ENCODE results near the gene PRUNE1.

The PRUNE1 gene

GRCh38 chr1:151054971-151055547 is 46.8 kb downstream of the PRUNE1 start:
- no peak for DNase-seq

- DNase-seq: no peak
These were observed 47.3 kb downstream of the PRUNE1 start for GRCh38 chr1:151055581-151055980.

GRCh38 chr1:151056149-151056548 is 47.9 kb downstream of the PRUNE1 start:
- DNase-seq: no peak

GRCh38 chr1:151058692-151059091 is 50.4 kb downstream of the PRUNE1 start:
- peak; percentile 88 for DNase-seq

GRCh38 chr1:151059109-151060006 is 51.1 kb downstream of the PRUNE1 start, which contains the start of gene CDC42SE1:
TSS of gene CDC42SE1 (minus strand) at chr1:151059622. CDS start at chr1:151055730, 3,892 bp downstream.
- DNase-seq: peak; percentile 90

GRCh38 chr1:151060007-151060656 is 51.9 kb downstream of the PRUNE1 start, which contains the start of gene MLLT11:
TSS of gene MLLT11 (plus strand) at chr1:151060397. CDS start at chr1:151067225, 6,828 bp downstream.
- DNase-seq: peak; percentile 96

GRCh38 chr1:151060657-151061421 is 52.6 kb downstream of the PRUNE1 start:
- DNase-seq: no peak

- no peak for DNase-seq
These were observed 53.5 kb downstream of the PRUNE1 start for GRCh38 chr1:151061704-151062103.

- no peak for DNase-seq
These were observed 54.6 kb downstream of the PRUNE1 start for GRCh38 chr1:151062741-151063371.

GRCh38 chr1:151065089-151065645 is 56.9 kb downstream of the PRUNE1 start:
- no peak for DNase-seq

GRCh38 chr1:151067185-151067584 is 58.9 kb downstream of the PRUNE1 start:
- no peak for DNase-seq

GRCh38 chr1:151069103-151069486 is 60.8 kb downstream of the PRUNE1 start:
- DNase-seq: no peak

GRCh38 chr1:151070474-151071276 is 62.4 kb downstream of the PRUNE1 start, which contains the start of gene GABPB2:
TSS of gene GABPB2 (plus strand) at chr1:151070761. CDS start at chr1:151088190, 17,429 bp downstream.
- DNase-seq: peak; percentile 94

GRCh38 chr1:151072224-151072623 is 64.0 kb downstream of the PRUNE1 start:
- DNase-seq: peak; percentile 32
